Liver (tissue), 3 donors: ENCODE results near the gene SEZ6L2.

Source experiments
- EGR1 ChIP-seq, 2 donors: IDR thresholded peaks; 2 replicates each; pipeline ENCODE4 v1.6.1; 2016 to 2018; ENCODE audit warnings: antibody characterized with exemption in 2 of 2, low read depth in 2 of 2
- FOXA1 ChIP-seq: IDR thresholded peaks from 2 replicates; pipeline ENCODE4 v1.6.1; 2016; ENCODE audit warnings: antibody characterized with exemption
- GABPA ChIP-seq, 2 donors: IDR thresholded peaks in 1 of 2; conservative IDR thresholded peaks in 1 of 2; 2 replicates each; pipeline ENCODE4 v1.6.1; 2016; ENCODE audit warnings: antibody characterized with exemption in 2 of 2, mild to moderate bottlenecking in 1 of 2, moderate library complexity in 1 of 2
- HNF4A ChIP-seq, 2 donors: conservative IDR thresholded peaks; 2 replicates each; pipeline ENCODE4 v1.6.1; 2016; ENCODE audit warnings: antibody characterized with exemption in 2 of 2, mild to moderate bottlenecking in 2 of 2
- RAD21 ChIP-seq, 2 donors: IDR thresholded peaks; 2 replicates each; pipeline ENCODE4 v1.6.1; 2016; ENCODE audit warnings: antibody characterized with exemption in 2 of 2, mild to moderate bottlenecking in 2 of 2
- RXRA ChIP-seq, 2 donors: IDR thresholded peaks; 2 replicates each; pipeline ENCODE4 v1.6.1; 2017 to 2018; ENCODE audit warnings: antibody characterized with exemption in 2 of 2, mild to moderate bottlenecking in 1 of 2
- SP1 ChIP-seq: IDR thresholded peaks from 2 replicates; pipeline ENCODE4 v1.6.1; 2018; ENCODE audit warnings: antibody characterized with exemption, mild to moderate bottlenecking
- TAF1 ChIP-seq: conservative IDR thresholded peaks from 2 replicates; pipeline ENCODE4 v1.6.1; 2016; ENCODE audit warnings: antibody characterized with exemption, mild to moderate bottlenecking
- YY1 ChIP-seq: IDR thresholded peaks from 2 replicates; pipeline ENCODE4 v1.6.1; 2016; ENCODE audit warnings: antibody characterized with exemption, mild to moderate bottlenecking
- TF ChIP-seq, protein P1 (sequence below): fragments of 150-350 bp; IDR thresholded peaks from 2 replicates; pipeline ENCODE4 v1.5.1; 2017; ENCODE audit warnings: improper control_type of control experiment, low read depth, low read length; ENCODE audit not compliant: missing input control
- TF ChIP-seq, protein P2 (sequence below): IDR thresholded peaks from 2 replicates; pipeline ENCODE4 v1.6.1; 2016; ENCODE audit warnings: antibody characterized with exemption, mild to moderate bottlenecking
- TF ChIP-seq, protein P3 (sequence below): IDR thresholded peaks from 2 replicates; pipeline ENCODE4 v1.6.1; 2016; ENCODE audit warnings: antibody characterized with exemption
- TF ChIP-seq, protein P4 (sequence below): IDR thresholded peaks from 2 replicates; pipeline ENCODE4 v1.6.1; 2016; ENCODE audit warnings: antibody characterized with exemption
- TF ChIP-seq, protein P5 (sequence below): IDR thresholded peaks from 2 replicates; pipeline ENCODE4 v1.6.1; 2016; ENCODE audit warnings: antibody characterized with exemption
- donor health status: healthy.
- donor health status: healthy.

DNA sequence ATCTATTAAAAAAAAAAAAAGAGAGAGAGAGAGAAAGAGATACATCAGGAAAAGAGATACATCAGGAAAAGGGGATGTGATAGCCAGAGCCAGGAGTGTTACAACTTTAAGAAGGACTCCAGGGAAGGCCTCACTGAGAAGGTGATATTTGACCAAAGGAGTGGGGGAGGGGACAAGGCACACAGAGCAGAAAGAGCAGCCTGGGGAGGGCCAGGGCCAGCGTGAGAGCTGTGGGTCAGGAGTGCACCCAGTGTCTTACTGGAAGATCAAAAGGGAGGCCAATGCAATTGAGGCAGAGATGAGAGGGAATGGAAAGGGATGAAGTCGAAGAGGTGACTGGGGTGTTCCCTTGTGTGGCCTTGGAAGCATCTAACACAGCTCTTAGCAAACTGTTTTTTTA lies 8.6 kb upstream of the SEZ6L2 start:
- TF ChIP-seq, protein P1, sequence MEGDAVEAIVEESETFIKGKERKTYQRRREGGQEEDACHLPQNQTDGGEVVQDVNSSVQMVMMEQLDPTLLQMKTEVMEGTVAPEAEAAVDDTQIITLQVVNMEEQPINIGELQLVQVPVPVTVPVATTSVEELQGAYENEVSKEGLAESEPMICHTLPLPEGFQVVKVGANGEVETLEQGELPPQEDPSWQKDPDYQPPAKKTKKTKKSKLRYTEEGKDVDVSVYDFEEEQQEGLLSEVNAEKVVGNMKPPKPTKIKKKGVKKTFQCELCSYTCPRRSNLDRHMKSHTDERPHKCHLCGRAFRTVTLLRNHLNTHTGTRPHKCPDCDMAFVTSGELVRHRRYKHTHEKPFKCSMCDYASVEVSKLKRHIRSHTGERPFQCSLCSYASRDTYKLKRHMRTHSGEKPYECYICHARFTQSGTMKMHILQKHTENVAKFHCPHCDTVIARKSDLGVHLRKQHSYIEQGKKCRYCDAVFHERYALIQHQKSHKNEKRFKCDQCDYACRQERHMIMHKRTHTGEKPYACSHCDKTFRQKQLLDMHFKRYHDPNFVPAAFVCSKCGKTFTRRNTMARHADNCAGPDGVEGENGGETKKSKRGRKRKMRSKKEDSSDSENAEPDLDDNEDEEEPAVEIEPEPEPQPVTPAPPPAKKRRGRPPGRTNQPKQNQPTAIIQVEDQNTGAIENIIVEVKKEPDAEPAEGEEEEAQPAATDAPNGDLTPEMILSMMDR: no peak
- TF ChIP-seq EGR1 (IDR thresholded peaks at IDR 0.05; ENCODE audit: low read depth in 2 of 2): no peak
- TF ChIP-seq SP1: no peak
- TF ChIP-seq YY1: no peak
- TF ChIP-seq FOXA1: no peak
- TF ChIP-seq, protein P2, sequence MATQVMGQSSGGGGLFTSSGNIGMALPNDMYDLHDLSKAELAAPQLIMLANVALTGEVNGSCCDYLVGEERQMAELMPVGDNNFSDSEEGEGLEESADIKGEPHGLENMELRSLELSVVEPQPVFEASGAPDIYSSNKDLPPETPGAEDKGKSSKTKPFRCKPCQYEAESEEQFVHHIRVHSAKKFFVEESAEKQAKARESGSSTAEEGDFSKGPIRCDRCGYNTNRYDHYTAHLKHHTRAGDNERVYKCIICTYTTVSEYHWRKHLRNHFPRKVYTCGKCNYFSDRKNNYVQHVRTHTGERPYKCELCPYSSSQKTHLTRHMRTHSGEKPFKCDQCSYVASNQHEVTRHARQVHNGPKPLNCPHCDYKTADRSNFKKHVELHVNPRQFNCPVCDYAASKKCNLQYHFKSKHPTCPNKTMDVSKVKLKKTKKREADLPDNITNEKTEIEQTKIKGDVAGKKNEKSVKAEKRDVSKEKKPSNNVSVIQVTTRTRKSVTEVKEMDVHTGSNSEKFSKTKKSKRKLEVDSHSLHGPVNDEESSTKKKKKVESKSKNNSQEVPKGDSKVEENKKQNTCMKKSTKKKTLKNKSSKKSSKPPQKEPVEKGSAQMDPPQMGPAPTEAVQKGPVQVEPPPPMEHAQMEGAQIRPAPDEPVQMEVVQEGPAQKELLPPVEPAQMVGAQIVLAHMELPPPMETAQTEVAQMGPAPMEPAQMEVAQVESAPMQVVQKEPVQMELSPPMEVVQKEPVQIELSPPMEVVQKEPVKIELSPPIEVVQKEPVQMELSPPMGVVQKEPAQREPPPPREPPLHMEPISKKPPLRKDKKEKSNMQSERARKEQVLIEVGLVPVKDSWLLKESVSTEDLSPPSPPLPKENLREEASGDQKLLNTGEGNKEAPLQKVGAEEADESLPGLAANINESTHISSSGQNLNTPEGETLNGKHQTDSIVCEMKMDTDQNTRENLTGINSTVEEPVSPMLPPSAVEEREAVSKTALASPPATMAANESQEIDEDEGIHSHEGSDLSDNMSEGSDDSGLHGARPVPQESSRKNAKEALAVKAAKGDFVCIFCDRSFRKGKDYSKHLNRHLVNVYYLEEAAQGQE: no peak
- TF ChIP-seq, protein P3, sequence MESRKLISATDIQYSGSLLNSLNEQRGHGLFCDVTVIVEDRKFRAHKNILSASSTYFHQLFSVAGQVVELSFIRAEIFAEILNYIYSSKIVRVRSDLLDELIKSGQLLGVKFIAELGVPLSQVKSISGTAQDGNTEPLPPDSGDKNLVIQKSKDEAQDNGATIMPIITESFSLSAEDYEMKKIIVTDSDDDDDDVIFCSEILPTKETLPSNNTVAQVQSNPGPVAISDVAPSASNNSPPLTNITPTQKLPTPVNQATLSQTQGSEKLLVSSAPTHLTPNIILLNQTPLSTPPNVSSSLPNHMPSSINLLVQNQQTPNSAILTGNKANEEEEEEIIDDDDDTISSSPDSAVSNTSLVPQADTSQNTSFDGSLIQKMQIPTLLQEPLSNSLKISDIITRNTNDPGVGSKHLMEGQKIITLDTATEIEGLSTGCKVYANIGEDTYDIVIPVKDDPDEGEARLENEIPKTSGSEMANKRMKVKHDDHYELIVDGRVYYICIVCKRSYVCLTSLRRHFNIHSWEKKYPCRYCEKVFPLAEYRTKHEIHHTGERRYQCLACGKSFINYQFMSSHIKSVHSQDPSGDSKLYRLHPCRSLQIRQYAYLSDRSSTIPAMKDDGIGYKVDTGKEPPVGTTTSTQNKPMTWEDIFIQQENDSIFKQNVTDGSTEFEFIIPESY: no peak
- TF ChIP-seq RXRA (IDR thresholded peaks at IDR 0.05): no peak
- TF ChIP-seq, protein P4, sequence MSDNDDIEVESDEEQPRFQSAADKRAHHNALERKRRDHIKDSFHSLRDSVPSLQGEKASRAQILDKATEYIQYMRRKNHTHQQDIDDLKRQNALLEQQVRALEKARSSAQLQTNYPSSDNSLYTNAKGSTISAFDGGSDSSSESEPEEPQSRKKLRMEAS: no peak
- TF ChIP-seq, protein P5, sequence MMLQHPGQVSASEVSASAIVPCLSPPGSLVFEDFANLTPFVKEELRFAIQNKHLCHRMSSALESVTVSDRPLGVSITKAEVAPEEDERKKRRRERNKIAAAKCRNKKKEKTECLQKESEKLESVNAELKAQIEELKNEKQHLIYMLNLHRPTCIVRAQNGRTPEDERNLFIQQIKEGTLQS: no peak
- TF ChIP-seq RAD21 (IDR thresholded peaks at IDR 0.05): no peak
- TF ChIP-seq GABPA (IDR thresholded peaks at IDR 0.05 in 1 of 2, conservative IDR thresholded peaks at IDR 0.05 in 1 of 2): no peak
- TF ChIP-seq TAF1: no peak
- no peak for TF ChIP-seq HNF4A (conservative IDR thresholded peaks at IDR 0.05)
